ENCODE measurements around the gene LRP2BP.
"Not testable (repeated sequence)": the region's sequence is repeated elsewhere in the genome, so short reads cannot be mapped to it uniquely, and the experiment has no call there.

The LRP2BP gene

DNA sequence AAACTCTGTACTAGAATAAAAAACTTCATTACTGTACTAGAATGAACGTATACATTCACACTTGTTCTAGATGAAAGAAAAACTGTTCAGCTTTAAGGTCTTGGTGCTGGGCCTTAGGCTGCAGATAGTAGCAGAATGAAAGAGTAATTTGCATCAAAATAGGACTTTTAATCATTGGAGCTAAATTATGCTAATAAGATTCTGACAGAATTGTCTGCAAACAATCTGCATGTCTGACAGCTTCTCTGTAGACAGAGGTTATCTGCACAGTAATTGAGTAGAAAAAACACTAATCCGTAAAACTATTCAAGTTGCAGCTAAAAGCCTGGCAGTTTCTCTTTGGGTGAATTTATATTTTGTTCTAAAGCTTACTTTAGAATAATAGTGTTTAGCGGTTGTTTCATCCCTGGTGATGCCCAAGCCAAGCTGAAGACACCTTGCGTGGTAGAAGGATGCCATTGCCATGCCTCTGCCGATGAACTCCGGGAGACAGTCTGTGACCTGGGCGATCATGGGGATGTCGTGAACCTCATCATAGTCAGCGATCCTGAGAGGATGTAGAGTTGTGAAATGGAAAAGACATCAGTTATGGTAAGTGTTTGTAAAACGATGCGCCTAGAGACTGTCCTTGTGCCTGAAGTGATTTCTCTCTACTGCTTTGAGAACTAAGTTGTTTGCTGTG, 25.3 kb downstream of the LRP2BP start:
- DNase-seq (ENCODE audit: low read depth, low spot score) = no peak

DNA sequence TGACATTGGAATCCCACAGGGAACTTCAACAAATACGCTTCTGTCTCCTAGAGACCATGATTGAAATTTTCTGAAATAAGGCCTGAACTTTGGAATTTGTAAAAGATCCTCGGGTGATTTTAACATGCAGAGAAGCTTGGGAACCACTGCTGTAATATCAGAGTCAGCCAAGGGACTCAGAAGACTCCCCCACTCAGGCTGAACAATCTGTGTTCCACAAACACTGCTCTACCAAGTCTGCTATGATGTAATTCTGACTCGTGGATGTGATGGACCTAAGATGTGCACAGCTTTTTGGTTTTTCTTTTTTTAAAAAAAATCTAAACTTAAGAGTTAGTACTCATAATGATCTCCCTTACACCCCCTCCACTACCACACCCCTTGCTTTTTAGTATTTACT, 26.0 kb downstream of the LRP2BP start:
- no peak overlapping the region for H3K4me3 ChIP-seq (ENCODE audit: low read length)
- no peak for DNase-seq (ENCODE audit: low read depth, low spot score)

More for the DNA sequence above, 25.3 kb downstream of the LRP2BP start:
- no peak overlapping the region for H3K4me3 ChIP-seq (ENCODE audit: low read length)

DNA sequence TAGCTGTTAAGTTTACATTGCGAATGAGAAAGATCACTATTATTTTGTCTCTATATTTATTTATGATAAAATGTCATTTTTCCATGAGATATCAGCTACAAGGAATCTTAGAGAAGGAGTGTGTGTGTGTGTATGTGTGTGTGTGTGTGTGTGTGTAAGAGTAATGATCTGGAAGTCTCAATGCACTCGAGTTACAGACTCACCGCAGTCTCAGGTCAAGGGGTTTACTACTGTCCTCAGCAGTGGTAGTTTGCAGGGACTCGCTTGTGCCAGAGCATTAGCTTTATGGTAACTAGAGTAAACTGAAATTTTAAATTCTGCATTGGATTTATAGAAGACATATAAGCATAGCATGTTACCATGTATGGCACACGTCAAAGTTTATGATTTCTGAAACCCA, 30.8 kb downstream of the LRP2BP start:
- no peak overlapping the region for H3K4me3 ChIP-seq (ENCODE audit: low read length)
- no peak for DNase-seq (ENCODE audit: low read depth, low spot score)

DNA sequence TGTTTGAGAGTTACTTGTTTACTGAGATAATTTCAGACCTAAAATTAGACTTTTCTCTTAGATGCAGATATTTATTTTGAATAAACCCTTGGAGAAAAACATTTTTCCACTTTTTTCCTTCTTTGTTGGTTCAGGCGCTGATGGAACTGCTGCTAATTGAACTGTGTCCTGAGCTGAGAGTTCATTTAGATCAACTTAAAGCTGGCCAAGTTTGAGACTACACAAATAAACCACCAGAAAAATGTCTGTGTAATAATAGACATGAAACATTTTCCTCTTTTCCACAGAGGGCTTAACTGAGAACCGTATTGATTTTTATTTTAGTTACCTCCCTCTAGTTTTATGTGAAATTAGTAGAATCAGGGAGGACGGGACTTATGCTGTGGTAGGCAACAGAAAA, 32.5 kb downstream of the LRP2BP start:
- no peak for DNase-seq (ENCODE audit: low read depth, low spot score)
- no peak overlapping the region for H3K4me3 ChIP-seq (ENCODE audit: low read length)

DNA sequence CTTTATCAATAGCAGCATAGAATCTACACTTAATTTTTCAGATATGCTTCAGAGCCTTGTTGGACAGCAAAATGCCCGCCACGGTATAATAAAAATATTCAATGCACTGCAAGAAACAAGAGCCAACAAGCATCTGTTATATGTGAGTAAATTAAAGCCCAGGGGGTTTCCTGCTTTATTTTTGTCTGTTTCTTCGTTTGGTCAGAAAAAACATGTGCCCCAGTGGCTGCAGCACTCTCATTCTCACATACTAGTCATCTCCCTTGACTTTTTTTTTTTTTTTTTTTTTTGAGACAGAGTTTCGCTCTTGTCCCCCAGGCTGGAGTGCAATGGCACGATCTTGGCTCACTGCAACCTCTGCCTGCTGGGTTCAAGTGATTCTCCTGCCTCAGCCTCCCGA, 33.2 kb downstream of the LRP2BP start:
- DNase-seq (ENCODE audit: low read depth, low spot score); H3K4me3 ChIP-seq (ENCODE audit: low read length): not testable (repeated sequence)

DNA sequence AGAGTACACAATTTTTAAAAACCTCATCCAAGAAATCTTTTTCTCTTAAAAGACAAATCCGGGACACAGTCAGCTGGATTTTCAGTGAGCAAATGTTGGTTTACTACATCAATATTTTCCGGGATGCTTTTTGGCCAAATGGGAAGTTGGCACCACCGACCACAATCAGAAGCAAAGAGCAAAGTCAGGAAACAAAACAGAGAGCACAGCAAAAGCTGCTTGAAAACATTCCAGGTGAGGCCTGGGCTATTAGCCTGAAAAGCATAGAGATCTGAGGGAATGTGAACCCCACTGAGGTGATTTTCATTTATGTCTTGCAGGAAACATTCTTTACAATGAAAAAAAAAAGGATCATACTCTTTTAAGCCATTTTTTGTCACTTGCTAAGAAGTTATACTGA, 33.9 kb downstream of the LRP2BP start:
- DNase-seq (ENCODE audit: low read depth, low spot score) = no peak
- no peak overlapping the region for H3K4me3 ChIP-seq (ENCODE audit: low read length)

DNA sequence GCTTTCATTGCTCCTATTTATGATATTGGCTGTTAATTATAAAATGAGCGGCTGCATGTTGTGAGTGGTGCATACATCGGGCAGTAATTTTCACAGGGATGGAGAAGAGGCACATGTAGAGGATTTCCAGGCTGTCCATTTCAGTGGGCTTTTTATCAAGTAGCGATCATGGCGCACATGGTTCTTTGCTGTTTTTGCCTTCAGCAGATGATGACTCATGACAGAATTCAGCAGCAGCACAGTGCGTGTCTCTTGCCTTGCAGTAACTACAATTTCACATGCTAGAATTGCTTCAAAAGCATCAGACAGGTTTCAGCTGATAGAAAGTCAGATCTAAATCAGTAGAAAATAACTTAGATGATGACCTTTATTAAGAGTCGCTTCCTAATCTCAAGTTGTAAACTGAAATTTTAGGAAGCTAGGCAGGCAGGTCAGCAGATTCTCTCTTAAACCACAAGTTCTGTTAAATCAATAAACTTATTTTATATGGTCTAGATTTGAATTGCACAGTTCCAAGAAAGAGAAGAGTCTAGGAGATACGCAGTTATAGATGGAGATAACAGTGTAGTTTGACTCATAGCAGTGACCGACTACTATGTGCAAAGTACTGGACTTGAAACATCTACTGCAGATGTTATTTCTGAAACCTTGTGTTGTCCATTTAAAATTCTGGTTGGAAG, 35.8 kb downstream of the LRP2BP start:
- H3K4me3 ChIP-seq (ENCODE audit: low read length) = no peak overlapping the region
- DNase-seq (ENCODE audit: low read depth, low spot score) = no peak

DNA sequence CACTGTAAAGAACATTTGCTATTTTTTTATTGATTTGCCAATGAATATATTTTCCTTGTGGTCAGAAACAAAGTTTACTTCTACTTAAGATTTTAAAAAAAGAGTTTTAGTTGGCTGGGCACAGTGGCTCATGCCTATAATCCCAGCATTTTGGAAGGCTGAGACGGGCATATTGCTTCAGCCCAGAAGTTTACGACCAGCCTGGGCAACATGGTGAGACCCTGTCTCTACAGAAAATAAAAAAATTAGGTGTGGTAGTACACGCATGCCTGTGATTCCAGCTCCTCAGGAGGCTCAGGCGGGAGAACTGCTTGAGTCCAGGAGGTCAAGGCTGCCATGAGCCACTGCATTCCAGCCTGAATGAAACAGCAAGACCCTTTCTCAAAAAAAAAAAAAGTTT, 36.8 kb downstream of the LRP2BP start:
- no peak overlapping the region for H3K4me3 ChIP-seq (ENCODE audit: low read length)
- DNase-seq (ENCODE audit: low read depth, low spot score) = no peak

DNA sequence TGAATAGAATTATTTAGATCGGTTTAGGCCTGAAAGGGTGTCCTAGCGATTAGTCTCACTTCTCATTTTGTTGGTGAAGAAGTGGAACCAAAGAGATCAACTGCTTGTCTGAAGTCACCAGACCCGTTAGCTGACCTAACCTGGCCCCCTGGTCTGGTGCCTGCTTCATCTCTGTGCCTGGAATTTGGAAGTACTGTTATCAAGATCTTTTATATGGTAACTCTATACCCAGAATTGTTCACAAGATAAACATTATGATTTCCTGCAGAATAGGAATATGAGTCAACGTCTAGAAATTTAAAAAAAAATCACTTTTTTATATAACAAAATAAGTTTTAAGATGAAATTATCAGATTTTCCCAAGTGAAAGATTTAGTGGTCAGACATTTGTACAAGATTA, 37.2 kb downstream of the LRP2BP start:
- no peak for DNase-seq (ENCODE audit: low read depth, low spot score)
- no peak overlapping the region for H3K4me3 ChIP-seq (ENCODE audit: low read length)

DNA sequence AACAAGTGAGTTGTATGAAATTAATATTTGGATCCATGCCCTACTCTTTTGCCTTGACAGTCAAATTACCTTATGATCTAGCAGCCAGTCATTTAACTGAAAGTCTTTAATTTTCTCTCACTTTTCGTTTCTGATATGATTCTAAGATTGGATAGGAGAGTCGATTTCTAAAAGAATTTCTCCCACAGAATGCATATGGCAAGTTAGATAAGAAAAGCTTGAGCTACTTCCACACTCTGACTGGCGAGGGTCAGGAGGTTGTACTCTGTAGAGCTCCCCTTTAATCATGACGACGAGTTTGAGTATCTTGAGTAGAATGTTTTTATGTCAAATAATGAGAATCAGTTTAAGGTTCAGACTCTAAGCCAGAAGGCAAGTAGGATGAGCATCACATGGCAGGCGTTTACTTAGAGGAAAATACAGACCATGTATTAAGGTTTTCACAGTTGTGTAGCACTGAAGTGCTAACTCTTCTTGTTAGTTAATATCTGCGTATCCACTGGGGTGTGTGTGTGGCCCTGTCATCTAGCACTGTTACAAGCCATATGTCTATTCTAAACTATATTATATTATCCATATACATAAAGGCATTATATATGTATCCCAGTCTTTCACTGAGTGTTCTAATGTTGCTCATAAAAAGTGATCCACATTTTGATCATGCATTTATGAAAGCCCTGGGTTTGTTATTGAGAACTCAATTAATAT, 37.8 kb downstream of the LRP2BP start:
- no peak overlapping the region for H3K4me3 ChIP-seq (ENCODE audit: low read length)
- no peak for DNase-seq (ENCODE audit: low read depth, low spot score)

DNA sequence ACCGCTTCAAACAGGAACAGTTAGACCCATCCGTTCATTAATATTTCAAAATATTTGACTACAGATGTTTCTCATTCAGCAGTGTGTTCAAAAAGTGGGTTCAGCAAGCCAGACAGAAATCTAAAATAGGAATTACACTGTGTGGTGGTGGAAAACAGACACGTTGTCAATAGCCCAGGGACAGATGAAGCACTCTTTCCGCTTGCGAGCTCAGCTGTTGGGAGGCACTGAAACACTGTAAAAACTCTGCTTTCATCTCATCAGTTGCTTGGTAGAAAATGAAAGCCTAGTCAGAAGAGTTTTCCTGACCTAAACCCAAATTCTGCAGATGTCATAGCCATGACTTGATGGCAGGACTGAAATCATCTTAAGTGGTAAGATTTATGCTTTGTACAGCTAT, 38.5 kb downstream of the LRP2BP start:
- H3K4me3 ChIP-seq (ENCODE audit: low read length) = no peak overlapping the region

DNA sequence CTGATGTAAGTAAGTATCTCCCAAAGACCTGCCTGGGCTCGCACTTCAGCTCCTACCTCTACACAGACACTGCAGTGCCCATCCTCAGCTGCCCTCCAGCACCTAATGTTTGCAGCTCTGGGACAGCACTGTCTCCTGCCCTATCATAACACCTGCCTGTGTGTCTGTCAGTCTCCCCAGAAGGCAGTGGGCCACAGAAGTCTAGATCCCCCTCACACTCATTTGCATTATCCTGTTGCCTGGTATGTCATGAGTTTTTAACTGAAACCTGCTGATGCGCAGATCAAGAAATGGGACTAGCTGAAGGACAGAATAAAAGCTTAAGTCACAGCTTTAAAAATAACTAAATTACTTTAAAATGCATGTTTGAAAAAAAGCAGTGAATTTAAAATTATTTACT, 43.0 kb downstream of the LRP2BP start:
- DNase-seq (ENCODE audit: low read depth, low spot score) = no peak
- H3K4me3 ChIP-seq (ENCODE audit: low read length) = no peak overlapping the region

More for the DNA sequence above, 38.5 kb downstream of the LRP2BP start:
- DNase-seq (ENCODE audit: low read depth, low spot score) = no peak

DNA sequence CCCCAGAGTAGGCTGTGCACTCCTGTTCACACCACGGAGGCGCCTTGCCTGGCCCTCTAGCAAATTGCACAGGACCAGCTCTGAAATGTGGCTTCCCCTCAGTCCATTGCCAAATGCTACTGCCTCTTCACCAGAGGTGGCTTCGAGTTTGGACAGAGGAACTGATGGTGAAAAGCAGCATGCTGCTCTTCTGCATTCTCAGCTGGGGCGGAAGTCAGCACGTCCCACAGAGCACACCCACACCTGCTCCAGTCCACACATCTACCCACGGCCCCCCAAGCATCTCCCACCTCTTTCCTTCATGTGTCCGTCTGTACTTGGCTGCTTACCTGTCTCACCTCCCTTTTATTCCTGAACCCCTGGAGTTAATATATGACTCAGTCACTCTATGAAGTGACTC, 43.5 kb downstream of the LRP2BP start:
- no peak for DNase-seq (ENCODE audit: low read depth, low spot score)
- H3K4me3 ChIP-seq (ENCODE audit: low read length) = no peak overlapping the region

DNA sequence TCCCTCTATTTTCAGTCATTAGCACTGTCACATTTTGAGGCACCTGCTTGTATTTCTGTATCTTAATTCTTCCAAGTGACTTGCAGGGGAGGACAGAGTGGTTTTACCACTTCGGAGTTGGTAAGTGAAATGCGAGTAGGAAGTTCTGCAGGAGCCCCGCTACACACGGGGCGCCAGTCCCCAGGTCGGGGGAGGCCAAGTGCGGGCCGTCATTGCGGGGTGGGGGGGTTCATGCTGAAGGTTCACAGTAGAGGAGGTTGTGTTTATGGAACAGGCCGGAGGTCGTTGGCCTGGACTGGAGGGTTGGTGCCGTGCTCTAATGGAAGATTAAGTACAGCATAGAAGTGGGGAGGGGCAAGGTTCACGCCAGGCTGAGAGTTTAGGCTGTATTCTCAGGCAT, 44.0 kb downstream of the LRP2BP start:
- no peak overlapping the region for H3K4me3 ChIP-seq (ENCODE audit: low read length)
- DNase-seq (ENCODE audit: low read depth, low spot score) = no peak

DNA sequence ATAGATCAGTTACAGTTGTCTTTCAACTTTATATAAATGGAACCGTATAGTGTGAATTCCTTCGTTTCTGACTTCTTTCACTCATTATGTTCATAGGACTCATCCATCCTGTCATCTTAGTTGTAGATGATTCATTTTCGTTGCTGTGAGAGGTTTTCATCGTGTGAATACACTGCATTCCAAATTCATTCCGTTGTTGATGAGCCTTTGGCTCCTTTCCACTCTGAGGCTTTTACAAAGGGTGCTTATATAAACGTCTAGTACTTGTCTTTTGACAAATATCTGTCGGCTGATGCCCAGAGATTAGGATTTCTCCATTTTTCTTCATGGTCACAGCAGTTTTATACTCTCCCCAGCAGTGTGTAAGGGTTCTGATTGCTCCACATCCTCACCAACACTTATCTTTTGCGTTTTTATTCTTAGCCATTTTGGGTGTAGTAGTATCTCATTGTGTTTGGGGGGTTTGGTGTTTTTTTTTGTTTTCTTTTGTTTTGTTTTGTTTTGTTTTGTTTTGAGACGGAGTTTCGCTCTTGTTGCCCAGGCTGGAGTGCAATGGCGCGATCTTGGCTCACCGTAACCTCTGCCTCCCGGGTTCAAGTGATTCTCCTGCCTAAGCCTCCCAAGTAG, 48.6 kb downstream of the LRP2BP start:
- no peak for DNase-seq (ENCODE audit: low read depth, low spot score)
- H3K4me3 ChIP-seq (ENCODE audit: low read length) = no peak overlapping the region

DNA sequence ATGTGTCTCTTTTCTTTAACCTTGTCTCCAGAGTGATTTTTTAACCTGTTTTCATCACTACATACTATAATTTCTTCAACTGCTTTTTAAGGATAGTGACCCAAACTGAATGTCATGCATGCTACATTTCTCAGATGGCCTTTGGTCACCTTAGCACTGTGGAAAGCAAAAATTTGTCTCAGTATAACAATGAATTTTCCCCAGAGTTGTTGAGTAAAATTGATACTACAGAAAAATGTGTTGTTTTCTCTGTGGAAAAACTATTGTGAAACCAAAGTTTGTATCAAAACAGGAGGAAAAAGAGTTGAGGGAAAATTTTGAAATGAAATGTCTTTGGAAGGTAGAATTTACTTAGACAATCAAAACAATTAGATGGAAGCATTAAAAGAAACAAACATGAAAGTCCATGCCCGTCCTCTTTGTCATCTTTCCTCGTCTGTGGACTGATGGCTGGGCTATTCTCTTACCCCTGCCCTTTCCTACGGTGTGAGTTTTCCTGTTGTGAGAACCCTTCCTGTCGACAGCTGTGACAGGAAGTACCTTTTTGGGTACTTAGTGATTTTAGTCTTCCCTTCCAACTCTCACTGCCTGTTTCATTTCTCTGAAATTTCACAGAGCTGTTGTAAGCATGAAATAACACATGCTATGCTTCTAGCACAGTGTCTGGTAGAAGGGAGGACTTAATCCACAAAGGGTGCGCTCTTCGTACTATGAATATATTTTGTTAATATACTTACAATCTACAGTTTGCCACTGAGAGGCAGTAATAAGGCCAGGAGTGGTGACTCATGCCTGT, 50.8 kb downstream of the LRP2BP start:
- no peak overlapping the region for H3K4me3 ChIP-seq (ENCODE audit: low read length)
- no peak for DNase-seq (ENCODE audit: low read depth, low spot score)

DNA sequence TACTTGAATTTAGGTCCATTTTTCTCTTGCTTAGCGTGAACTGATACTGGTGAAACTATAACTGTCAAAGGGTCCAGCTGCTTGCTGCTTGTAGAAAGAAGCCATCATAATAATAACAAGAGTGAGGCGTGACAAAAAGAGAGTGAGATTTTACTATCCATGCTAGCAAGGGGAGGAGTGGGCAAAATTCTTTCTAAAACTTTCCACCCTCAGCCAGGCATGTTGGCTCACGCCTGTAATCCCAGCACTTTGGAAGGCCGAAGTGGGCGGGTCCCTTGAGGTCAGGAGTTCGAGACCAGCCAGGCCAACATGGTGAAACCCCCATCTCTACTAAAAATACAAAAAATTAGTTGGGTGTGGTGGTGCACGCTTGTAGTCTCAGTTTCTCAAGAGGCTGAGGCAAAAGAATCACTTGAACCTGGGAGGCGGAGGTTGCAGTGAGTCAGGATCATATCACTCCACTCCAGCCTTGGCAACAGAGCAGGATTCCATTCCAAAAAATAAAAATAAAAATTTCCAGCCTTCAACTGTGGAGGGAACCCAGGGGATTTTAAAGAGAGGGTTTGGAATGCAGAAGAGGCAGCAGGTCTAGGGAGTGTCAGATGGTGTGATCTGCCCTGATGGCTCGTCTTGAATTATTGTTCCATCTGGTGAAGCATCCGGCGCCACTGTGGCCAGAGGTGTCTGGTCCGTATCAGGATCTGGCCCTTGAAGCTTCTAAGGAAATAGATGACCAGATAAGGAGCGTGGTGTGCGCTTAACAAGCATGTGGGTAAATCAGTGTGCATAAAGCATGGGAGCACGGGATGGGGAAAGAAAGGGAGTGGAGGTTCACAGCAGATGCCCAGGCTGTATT, 51.8 kb downstream of the LRP2BP start:
- no peak overlapping the region for H3K4me3 ChIP-seq (ENCODE audit: low read length)
- no peak for DNase-seq (ENCODE audit: low read depth, low spot score)

DNA sequence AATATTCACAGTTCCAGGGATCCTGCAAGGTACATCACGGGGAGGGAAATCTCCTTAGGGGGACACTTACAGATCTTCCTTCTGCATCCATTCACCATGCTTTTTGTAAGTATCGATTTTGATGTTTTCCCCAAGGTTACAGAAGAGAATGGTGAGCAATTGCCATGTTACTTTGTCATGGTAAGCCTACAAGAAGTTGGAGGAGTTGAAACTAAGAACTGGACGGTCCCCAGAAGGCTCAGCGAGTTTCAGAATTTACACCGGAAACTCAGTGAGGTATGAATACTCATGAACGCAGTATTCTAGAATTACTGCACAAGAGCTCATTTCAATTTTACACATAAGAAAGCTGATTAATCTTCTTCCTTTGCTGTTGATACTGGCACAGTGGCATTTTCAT, 53.9 kb downstream of the LRP2BP start:
- no peak overlapping the region for H3K4me3 ChIP-seq (ENCODE audit: low read length)
- DNase-seq (ENCODE audit: low read depth, low spot score) = no peak

Data from Jurkat, Clone E6-1 (cell line).